22Rv1 (cell line): ENCODE results near the gene RAB31.
A peak's percentile ranks its signal among the peaks of the same experiment; 100 is the strongest.

Experiments
- CTCF ChIP-seq: fragments of 450-650 bp; IDR thresholded peaks from 2 replicates; pipeline ENCODE4 v1.5.1; 2017; ENCODE audit warnings: mild to moderate bottlenecking
- ZFX ChIP-seq: fragments of 450-650 bp; IDR thresholded peaks from 2 replicates; pipeline ENCODE4 v1.6.1; 2017; ENCODE audit warnings: antibody characterized with exemption, borderline replicate concordance

- peak; percentile 48 for TF ChIP-seq CTCF
- TF ChIP-seq ZFX: no peak
Observed at GRCh38 chr18:9673296-9674251, 34.5 kb upstream of the RAB31 start.
